Mammary epithelial cell (primary cell): Measurements from ENCODE around the gene ISOC2.

Experiments used
- CTCF ChIP-seq, 2 donors: IDR thresholded peaks in 1 of 2; conservative IDR thresholded peaks in 1 of 2; 2 replicates each; pipeline ENCODE4 v1.5.1; 2011 to 2012; ENCODE audit warnings: inconsistent platforms in 2 of 2, low read length in 2 of 2, mild to moderate bottlenecking in 2 of 2, control low read depth in 1 of 2, low read depth in 1 of 2; ENCODE audit not compliant: insufficient read depth in 1 of 2; ENCODE audit errors: extremely low read depth in 1 of 2
- EZH2 ChIP-seq: IDR thresholded peaks from 2 replicates; pipeline ENCODE4 v1.6.1; 2012; ENCODE audit warnings: low read length, inconsistent platforms, borderline replicate concordance

GRCh38 chr19:55451163-55451964 is 10.1 kb downstream of the ISOC2 start:
- TF ChIP-seq CTCF (conservative IDR thresholded peaks at IDR 0.05 in 1 of 2, IDR thresholded peaks at IDR 0.05 in 1 of 2; ENCODE audit: extremely low read depth in 1 of 2, insufficient read depth in 1 of 2, low read depth in 1 of 2, low read length in 2 of 2) = no peak
- peak; percentile 88 for TF ChIP-seq EZH2
